AG04450 (cell line): Measurements from ENCODE around the gene E2F2. TPM values are rescaled to one million over a fixed set of nuclear protein-coding genes. Genes with fewer than 3 reads are reported as not detected.

ENCODE experiments used
- CTCF ChIA-PET: fragments of 300-600, 350-600 bp; formaldehyde crosslinking; extraction: SDS; loops from one replicate; lab custom pipeline; 2022; ENCODE audit warnings: antibody characterized with exemption, inconsistent platforms; lab: Charles Lee
- POLR2A ChIA-PET: fragments of 350-600 bp; formaldehyde crosslinking; extraction: SDS; loops from one replicate; lab custom pipeline; 2021; ENCODE audit warnings: antibody characterized with exemption, inconsistent platforms; lab: Yijun Ruan, JAX
- DNase-seq: peaks from one replicate; pipeline ENCODE4 v3.0.0-alpha.2; 2011; ENCODE audit warnings: low read depth, low spot score
- H3K27ac ChIP-seq: one replicate; pipeline ENCODE4 v1.5.1; 2012; ENCODE audit warnings: low read depth, low read length, control low read depth
- H3K27me3 ChIP-seq: one replicate; pipeline ENCODE4 v1.6.0; 2012; ENCODE audit warnings: low read length; ENCODE audit not compliant: control insufficient read depth, insufficient read depth
- H3K4me3 ChIP-seq: 2 replicates; pipeline ENCODE4 v1.5.1; 2011; ENCODE audit warnings: mild to moderate bottlenecking, low read depth, low read length, control low read depth
- H3K9me3 ChIP-seq: 2 replicates; pipeline ENCODE4 v1.5.1; 2012; ENCODE audit warnings: low read length; ENCODE audit not compliant: control insufficient read depth, insufficient read depth
- CTCF ChIP-seq: IDR thresholded peaks from 2 replicates; pipeline ENCODE4 v1.5.1; 2011; ENCODE audit warnings: low read depth, low read length, control low read depth, inconsistent platforms
- polyA plus RNA-seq: library from polyadenylated mRNA; depleted of rRNA; stranded (reverse); fragments of >200 nt; gene quantifications from 2 replicates; pipeline ENCODE4 v1.2.3, GENCODE V29; 2011

The E2F2 gene
- polyA plus RNA-seq, 1 experiment: 0.06 TPM

GRCh38 chr1:23480187-23481025 is 50.6 kb downstream of the E2F2 start:
- TF ChIP-seq CTCF: no peak
- Histone ChIP-seq H3K9me3 (no peaks in the 10 kb centered on the region), H3K4me3 (no peak overlapping the region), H3K27me3 (no peaks in the 10 kb centered on the region), H3K27ac (no peak overlapping the region)
- CTCF ChIA-PET: no interaction called here
- DNase-seq: no peak
- POLR2A ChIA-PET: interaction anchor here (0.6 kb wide), 1 partner anchor 180 kb away, joined by 3 read pairs; no protein-coding TSS in a partner anchor

GRCh38 chr1:23479666-23479941 is 51.4 kb downstream of the E2F2 start:
- no peaks in the 10 kb centered on the region for H3K9me3 ChIP-seq
- H3K27ac ChIP-seq: no peak overlapping the region
- H3K4me3 ChIP-seq: no peak overlapping the region
- H3K27me3 ChIP-seq: no peaks in the 10 kb centered on the region
- POLR2A ChIA-PET: no interaction called here
- no peak for TF ChIP-seq CTCF
- CTCF ChIA-PET: no interaction called here
- DNase-seq: no peak

- H3K9me3 ChIP-seq: no peaks in the 10 kb centered on the region
- no peak for TF ChIP-seq CTCF
- no peaks in the 10 kb centered on the region for H3K27me3 ChIP-seq
- no peak overlapping the region for H3K4me3 ChIP-seq
- ChIA-PET CTCF (no interaction called here), POLR2A (no interaction called here)
- H3K27ac ChIP-seq: peak overlapping the region; percentile 47
- no peak for DNase-seq
Measured at GRCh38 chr1:23478896-23479665, 52.0 kb downstream of the E2F2 start.

- CTCF ChIA-PET: no interaction called here
- no peak for TF ChIP-seq CTCF
- no peaks in the 10 kb centered on the region for H3K9me3 ChIP-seq
Measured at GRCh38 chr1:23477359-23478144, 53.5 kb downstream of the E2F2 start.

More at GRCh38 chr1:23477359-23478144, 53.5 kb downstream of the E2F2 start:
- POLR2A ChIA-PET: no interaction called here
- DNase-seq: no peak
- H3K27ac ChIP-seq: no peak overlapping the region
- H3K27me3 ChIP-seq: no peaks in the 10 kb centered on the region
- no peak overlapping the region for H3K4me3 ChIP-seq
